Thyroid gland (tissue), 4 donors: Measurements from ENCODE around the gene PPP1R13B. TPM values are rescaled to one million over a fixed set of nuclear protein-coding genes. Genes with fewer than 3 reads are reported as not detected.
"Not testable (repeated sequence)": the region's sequence is repeated elsewhere in the genome, so short reads cannot be mapped to it uniquely, and the experiment has no call there.

Experiments
- DNase-seq, 2 donors: peaks; one replicate each; pipeline ENCODE4 v3.0.0-alpha.2; 2019
- H3K27ac ChIP-seq, 3 donors: fragments of 200-600 bp; sonication (generic); 1 replicate in 2 of 3; 2 replicates in 1 of 3; pipeline ENCODE4 v1.5.1; 2016 to 2019; ENCODE audit warnings: mild to moderate bottlenecking in 1 of 3, moderate library complexity in 1 of 3
- H3K27me3 ChIP-seq: fragments of 200-600 bp; sonication (generic); one replicate; pipeline ENCODE4 v1.5.1; 2019
- H3K36me3 ChIP-seq, 2 donors: fragments of 200-600 bp; sonication (generic); one replicate each; pipeline ENCODE4 v1.5.1; 2016 to 2019
- H3K4me1 ChIP-seq, 2 donors: fragments of 200-600 bp; sonication (generic); one replicate each; pipeline ENCODE4 v1.5.1; 2017 to 2019
- H3K4me3 ChIP-seq, 3 donors: fragments of 200-600 bp; sonication (generic); replicated peaks in 1 of 3; 1 replicate in 2 of 3; 2 replicates in 1 of 3; pipeline ENCODE4 v1.5.1; 2016; ENCODE audit warnings: mild to moderate bottlenecking in 1 of 3
- H3K9me3 ChIP-seq: fragments of 200-600 bp; sonication (generic); one replicate; pipeline ENCODE4 v1.5.1; 2017
- POLR2A ChIP-seq, 2 donors: fragments of 450-650 bp; IDR thresholded peaks; one replicate each; pipeline ENCODE4 v1.6.1; 2017; ENCODE audit warnings: antibody characterized with exemption in 2 of 2, mild to moderate bottlenecking in 2 of 2, moderate library complexity in 1 of 2
- WGBS, 2 donors: methylation state at CpG; one replicate each; pipeline ENCODE4 v1.1.5; 2017; 5-methylcytosine and 5-hydroxymethylcytosine counted together
- intact Hi-C: fragments of 100-400 bp; cut with DNase I; formaldehyde crosslinking; loops from one replicate; pipeline ENCODE4 v1.15.1; 2023
- total RNA-seq, 4 donors: library from RNA; depleted of rRNA; stranded (reverse); fragments of >200 nt; gene quantifications; one replicate each; pipeline ENCODE4 v1.2.3, GENCODE V29; 2016
- TF ChIP-seq, protein P1 (sequence below), 6 experiments: fragments of 200-600 bp in 3 of 6; fragments of 450-650 bp in 3 of 6; sonication (generic) in 3 of 6; IDR thresholded peaks; one replicate each; pipeline ENCODE4 v1.5.1; 2016 to 2019; ENCODE audit warnings: antibody characterized with exemption in 6 of 6, mild to moderate bottlenecking in 2 of 6, inconsistent platforms in 1 of 6, moderate library complexity in 1 of 6

The PPP1R13B gene
- total RNA-seq, 4 donors from 2014 or later, result 77.0 to 131 (median 81.8) TPM

DNA sequence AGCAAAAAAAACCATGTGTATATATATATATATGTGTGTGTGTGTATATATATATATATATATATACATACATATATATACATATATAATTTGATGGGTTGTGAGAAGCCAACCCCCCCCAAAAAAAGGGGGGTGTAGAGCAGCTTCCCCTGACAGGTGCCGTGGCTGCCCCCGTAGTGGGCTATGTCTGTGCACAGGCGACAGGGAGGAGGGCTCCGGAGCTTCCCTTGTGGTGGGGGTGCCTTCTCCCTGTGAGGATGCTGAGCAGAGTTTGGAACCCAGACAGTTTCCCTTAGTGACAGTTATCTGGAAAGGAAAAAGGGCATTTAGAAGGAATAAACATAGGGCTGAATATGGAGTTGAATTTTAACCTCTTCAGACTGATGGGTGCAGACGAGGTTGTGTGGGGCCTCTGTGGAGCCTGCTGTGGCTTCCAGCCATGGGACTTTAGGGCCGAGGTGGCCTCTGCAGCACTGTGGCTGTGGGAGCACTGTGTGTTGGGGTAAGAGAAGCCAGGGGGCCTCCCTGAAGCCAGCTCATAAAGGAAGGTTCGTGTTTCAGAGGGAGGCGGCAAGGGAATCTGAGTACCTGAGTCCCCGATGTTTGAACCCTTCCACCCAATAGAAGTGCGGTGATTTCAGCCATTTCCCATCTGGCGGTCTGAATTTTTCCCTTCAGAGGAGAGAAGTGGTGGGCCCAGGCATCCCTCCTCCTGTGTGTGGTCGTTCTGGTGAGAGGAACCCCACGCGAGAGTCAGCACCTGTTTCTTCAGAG, 151.9 kb downstream of the PPP1R13B start:
- intact Hi-C loops, result no loop called here
- H3K27me3 ChIP-seq, result no peaks in the 10 kb centered on the region
- peaks cover 8 to 27% of the 10 kb centered on the region in 2 donors for H3K4me1 ChIP-seq
- no peaks in the 10 kb centered on the region for H3K9me3 ChIP-seq
- no peak for TF ChIP-seq POLR2A (IDR thresholded peaks at IDR 0.05)
- TF ChIP-seq, protein P1, sequence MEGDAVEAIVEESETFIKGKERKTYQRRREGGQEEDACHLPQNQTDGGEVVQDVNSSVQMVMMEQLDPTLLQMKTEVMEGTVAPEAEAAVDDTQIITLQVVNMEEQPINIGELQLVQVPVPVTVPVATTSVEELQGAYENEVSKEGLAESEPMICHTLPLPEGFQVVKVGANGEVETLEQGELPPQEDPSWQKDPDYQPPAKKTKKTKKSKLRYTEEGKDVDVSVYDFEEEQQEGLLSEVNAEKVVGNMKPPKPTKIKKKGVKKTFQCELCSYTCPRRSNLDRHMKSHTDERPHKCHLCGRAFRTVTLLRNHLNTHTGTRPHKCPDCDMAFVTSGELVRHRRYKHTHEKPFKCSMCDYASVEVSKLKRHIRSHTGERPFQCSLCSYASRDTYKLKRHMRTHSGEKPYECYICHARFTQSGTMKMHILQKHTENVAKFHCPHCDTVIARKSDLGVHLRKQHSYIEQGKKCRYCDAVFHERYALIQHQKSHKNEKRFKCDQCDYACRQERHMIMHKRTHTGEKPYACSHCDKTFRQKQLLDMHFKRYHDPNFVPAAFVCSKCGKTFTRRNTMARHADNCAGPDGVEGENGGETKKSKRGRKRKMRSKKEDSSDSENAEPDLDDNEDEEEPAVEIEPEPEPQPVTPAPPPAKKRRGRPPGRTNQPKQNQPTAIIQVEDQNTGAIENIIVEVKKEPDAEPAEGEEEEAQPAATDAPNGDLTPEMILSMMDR (IDR thresholded peaks at IDR 0.05), result no peak
- H3K4me3 ChIP-seq, result no peak overlapping the region
- peaks cover 36 to 37% of the 10 kb centered on the region in 2 donors for H3K36me3 ChIP-seq
- H3K27ac ChIP-seq, result no peak overlapping the region
- 73 to 89% methylated on average over 11 to 14 of the region's 14 CpGs for WGBS, 2 donors
- DNase-seq, result no peak

DNA sequence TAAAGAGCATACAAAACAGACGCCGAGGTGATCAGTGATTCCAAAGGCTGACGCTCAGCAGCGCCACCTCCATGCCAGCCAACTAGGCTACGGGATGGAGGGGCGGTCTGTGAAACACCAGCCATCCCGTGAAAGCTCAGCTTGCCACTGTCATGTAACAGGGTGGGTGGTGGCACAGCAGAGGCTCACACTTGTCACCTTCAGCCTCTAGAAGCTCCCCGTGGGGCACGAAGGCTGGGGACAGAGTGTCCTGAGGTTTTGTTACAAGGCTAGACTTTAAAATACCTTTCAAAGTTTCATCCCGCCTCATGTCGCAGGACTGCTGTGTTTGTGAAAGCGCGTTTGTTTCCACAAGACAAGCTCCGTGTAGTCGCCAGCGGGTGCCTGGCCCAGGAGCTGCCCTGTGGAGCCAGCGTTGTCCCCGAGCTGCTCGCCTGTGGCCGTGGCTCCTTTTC, 152.8 kb downstream of the PPP1R13B start:
- TF ChIP-seq POLR2A (IDR thresholded peaks at IDR 0.05), result no peak
- TF ChIP-seq, protein P1 (IDR thresholded peaks at IDR 0.05), result no peak
- peaks cover 15 to 36% of the 10 kb centered on the region in 2 donors for H3K4me1 ChIP-seq
- H3K27me3 ChIP-seq, result no peaks in the 10 kb centered on the region
- 91 to 98% methylated on average over 18 to 20 of the region's 20 CpGs for WGBS, 2 donors
- no peak overlapping the region for H3K4me3 ChIP-seq
- H3K9me3 ChIP-seq, result no peaks in the 10 kb centered on the region
- intact Hi-C loops, result no loop called here
- peaks cover 34 to 37% of the 10 kb centered on the region in 2 donors for H3K36me3 ChIP-seq
- no peak for DNase-seq
- no peak overlapping the region for H3K27ac ChIP-seq

DNA sequence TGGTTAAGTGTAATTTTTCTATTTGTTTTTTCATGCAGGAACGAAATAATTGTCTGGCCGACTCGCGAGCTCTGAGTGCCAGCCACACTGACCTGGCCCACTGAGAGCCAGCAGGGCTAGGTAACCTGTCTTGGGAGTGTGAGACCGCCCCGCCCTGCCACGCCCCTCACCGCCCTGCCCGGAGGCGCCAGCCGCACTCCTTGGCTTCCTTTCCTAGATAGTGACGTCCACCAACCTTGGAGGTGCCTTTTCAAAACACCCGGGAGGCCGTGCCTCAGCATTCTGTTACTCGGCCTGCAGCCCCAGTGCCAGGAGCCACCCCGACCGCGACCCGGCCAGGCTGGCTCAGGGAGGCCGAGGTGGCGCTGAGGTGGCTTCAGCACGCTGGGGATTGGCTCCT, 153.9 kb downstream of the PPP1R13B start:
- WGBS, 2 donors, result 93% methylated on average over 22 of the region's 22 CpGs
- no peak overlapping the region for H3K4me3 ChIP-seq
- no peak overlapping the region for H3K27ac ChIP-seq
- H3K36me3 ChIP-seq, result peaks cover 23 to 29% of the 10 kb centered on the region in 2 donors
- TF ChIP-seq POLR2A (IDR thresholded peaks at IDR 0.05), result no peak
- TF ChIP-seq, protein P1 (IDR thresholded peaks at IDR 0.05), result no peak
- intact Hi-C loops, result no loop called here
- H3K4me1 ChIP-seq, result peaks cover 22 to 44% of the 10 kb centered on the region in 2 donors
- H3K9me3 ChIP-seq, result no peaks in the 10 kb centered on the region
- no peaks in the 10 kb centered on the region for H3K27me3 ChIP-seq
- no peak for DNase-seq

DNA sequence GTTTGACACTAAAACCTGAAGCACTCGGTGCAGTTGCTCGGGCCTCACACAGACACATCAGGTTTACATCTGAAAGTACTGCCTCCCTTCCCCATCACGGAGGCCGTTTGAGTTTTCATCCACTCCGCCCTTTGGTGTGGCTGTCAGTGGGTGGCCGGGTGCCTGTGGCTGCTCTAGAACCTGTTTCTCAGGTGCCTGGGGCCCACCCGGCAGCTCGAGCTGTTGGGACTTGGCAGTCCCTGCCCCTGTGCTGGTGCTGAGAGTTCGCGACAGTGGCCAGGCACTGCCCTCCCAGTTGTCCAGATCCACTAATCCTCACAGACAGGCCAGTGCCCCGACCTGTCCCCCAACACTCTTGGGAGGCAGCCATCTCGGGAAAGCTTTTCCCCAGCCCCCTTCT, 154.5 kb downstream of the PPP1R13B start:
- DNase-seq, result no peak
- intact Hi-C loops, result no loop called here
- Histone ChIP-seq H3K9me3 (no peaks in the 10 kb centered on the region), H3K36me3 (peaks cover 21 to 24% of the 10 kb centered on the region in 2 donors), H3K4me3 (no peak overlapping the region), H3K27ac (no peak overlapping the region), H3K4me1 (peaks cover 22 to 41% of the 10 kb centered on the region in 2 donors), H3K27me3 (no peaks in the 10 kb centered on the region)
- TF ChIP-seq POLR2A (IDR thresholded peaks at IDR 0.05), result no peak
- TF ChIP-seq, protein P1 (IDR thresholded peaks at IDR 0.05), result no peak
- 88 to 93% methylated on average over 10 to 12 of the region's 12 CpGs for WGBS, 2 donors

DNA sequence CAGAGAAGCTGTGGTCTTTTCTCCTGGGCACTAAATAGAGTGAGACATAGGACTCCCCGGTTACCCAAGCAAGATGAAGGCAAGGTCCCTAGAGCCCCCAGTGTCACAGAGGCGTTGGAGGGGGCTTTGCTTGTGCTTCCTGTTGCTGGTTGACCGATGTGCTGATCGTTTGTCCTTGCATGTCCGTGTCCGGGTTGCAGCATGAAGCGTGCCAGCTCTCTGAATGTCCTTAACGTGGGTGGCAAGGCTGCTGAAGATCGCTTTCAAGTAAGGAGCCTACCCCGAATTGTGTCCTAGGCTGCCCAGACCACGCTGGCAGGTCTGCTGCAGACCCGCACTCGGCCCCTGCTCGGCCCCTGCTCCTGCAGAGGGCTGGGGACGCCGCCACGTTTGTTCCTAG, 155.2 kb downstream of the PPP1R13B start:
- Histone ChIP-seq H3K27ac (no peak overlapping the region), H3K9me3 (no peaks in the 10 kb centered on the region), H3K4me1 (peaks cover 22 to 34% of the 10 kb centered on the region in 2 donors), H3K4me3 (no peak overlapping the region), H3K27me3 (no peaks in the 10 kb centered on the region), H3K36me3 (peaks cover 23 to 25% of the 10 kb centered on the region in 2 donors)
- 94 to 95% methylated on average over 13 to 15 of the region's 17 CpGs for WGBS, 2 donors
- no peak for DNase-seq
- intact Hi-C loops, result no loop called here
- TF ChIP-seq, protein P1 (IDR thresholded peaks at IDR 0.05), result no peak

DNA sequence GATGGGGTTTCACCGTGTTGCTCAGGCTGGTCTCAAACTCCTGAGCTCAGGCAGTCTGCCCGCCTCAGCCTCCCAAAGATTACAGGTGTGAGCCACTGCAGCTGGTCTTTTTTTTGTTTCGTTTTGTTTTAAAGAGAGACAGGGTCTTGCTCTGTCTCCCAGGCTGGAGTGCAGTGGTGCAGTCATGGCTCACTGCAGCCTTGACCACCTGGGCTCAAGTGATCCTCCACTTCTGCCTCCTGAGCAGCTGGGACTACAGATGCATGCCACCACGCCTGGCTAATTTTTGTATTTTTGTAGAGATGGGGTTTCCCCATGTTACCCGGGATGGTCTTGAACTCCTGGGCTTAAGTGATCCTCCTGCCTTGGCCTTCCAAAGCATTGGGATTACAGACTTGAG, 155.7 kb downstream of the PPP1R13B start:
- H3K4me3 ChIP-seq, intact Hi-C loops, H3K9me3 ChIP-seq, H3K27ac ChIP-seq, H3K27me3 ChIP-seq: not testable (repeated sequence)
- Histone ChIP-seq H3K36me3 (peaks cover 23 to 25% of the 10 kb centered on the region in 2 donors), H3K4me1 (peaks cover 22 to 29% of the 10 kb centered on the region in 2 donors)
- WGBS, 2 donors, result 19 to 45% methylated on average over 3 to 5 of the region's 5 CpGs
- DNase-seq, result peak; percentile 81
